HG03108 (cell line): Measurements from ENCODE around the gene CARMIL1.

Source experiments
- ATAC-seq: cut with Tn5 transposase; IDR thresholded peaks from one replicate; pipeline ENCODE4 v1.9.1; 2021; ENCODE audit warnings: moderate library complexity; ENCODE audit not compliant: unreplicated experiment

Gene CARMIL1

DNA sequence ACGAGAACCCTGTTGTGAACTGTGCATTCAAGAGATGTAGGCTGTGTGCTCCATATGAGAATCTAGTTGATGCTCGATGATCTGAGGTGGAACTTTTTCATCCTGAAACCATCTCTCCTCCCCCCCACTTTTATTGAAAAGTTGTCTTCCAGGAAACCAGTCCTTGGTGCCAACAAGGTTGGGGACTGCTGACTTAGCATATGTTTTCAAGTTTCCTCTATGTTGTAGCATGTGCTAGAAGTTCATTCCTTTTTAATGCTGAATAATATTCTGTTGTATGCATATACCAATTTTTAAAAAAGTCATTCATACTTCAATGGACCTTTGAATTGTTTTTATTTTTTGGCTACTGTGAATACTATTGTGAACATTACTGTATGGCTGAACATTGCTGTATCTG is 27.2 kb downstream of the CARMIL1 start:
- no peak for ATAC-seq

DNA sequence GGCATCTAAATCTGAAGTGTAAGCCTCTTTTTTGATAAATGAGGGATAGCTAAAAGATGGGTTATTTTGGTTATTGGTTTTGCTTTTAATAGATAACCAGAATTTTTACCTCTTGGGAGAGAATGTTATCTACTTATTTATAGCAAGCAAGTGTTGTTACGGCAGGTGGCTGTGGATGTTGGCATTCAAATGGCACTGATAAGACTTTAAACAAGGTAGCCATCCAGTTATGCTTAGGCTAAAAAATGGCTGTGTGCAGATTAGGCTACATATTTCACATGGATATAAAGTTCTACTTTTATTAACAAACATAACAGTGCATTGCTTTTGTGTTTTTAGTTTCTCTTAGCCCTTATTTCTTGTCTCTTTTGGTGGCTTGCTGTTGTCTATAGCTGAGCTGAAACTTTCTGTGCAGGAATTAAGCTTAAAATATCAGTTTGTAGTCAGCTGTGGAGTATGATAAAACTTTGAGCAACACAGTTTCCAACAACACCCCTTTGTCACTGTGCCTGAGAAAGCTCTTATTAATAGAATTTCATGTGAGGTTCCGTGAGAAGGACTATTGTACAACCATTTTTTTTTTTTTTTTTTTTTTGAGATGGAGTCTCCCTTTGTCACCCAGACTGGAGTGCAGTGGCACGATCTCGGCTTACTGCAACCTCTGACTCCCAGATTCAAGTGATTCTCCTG is 28.8 kb downstream of the CARMIL1 start:
- no peak for ATAC-seq

GRCh38 chr6:25309886-25310285 is 30.7 kb downstream of the CARMIL1 start:
- no peak for ATAC-seq

- no peak for ATAC-seq
These were observed 32.2 kb downstream of the CARMIL1 start for GRCh38 chr6:25311331-25311840.

DNA sequence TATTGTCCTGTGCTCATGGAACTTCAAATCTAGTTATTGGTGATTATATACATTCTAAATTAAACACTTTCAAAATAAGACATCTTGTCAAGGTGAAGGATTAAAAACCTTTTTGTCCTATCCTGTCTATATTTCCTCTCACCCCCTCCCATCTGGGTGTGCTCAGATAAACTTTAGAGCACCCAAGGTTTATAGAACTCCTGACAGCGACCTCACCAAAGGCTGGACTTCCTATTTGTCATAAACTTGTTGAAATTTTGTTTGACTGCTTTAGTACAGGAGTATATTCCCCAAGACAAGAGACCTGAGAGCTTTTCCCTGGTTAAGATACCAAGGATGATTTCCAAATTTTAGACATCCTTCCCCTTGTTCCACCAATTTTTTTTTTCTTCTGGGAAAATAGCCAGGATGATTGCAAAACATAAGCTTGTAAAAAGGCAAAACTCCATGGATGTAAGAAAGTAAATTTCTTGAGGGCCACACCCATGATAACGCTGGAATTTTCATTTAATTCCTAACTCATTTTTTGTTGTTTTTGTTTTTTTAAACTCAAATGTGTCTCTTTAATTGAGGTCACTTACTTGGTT is 33.0 kb downstream of the CARMIL1 start:
- no peak for ATAC-seq

DNA sequence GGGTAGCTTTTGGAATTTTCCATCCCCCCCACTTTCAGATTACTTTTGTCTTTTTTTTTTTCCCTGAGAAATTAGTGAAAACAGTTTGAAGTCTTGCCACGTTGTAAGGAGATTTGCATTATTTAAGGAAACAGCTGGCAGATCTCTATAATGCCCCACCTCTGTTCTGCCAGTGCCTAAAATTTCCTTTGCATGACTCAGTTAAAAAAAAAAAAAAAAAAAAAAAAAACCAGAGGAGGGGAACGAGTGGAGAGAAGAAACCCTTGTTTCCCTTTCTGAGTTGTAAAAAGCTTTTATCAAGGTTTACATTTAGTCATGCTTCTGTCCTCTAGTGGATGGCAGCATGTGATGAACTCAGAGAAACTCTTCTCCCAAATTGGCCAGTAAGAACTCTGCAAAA is 33.5 kb downstream of the CARMIL1 start:
- ATAC-seq = no peak

- no peak for ATAC-seq
These were observed 35.5 kb downstream of the CARMIL1 start for GRCh38 chr6:25314509-25315175.

DNA sequence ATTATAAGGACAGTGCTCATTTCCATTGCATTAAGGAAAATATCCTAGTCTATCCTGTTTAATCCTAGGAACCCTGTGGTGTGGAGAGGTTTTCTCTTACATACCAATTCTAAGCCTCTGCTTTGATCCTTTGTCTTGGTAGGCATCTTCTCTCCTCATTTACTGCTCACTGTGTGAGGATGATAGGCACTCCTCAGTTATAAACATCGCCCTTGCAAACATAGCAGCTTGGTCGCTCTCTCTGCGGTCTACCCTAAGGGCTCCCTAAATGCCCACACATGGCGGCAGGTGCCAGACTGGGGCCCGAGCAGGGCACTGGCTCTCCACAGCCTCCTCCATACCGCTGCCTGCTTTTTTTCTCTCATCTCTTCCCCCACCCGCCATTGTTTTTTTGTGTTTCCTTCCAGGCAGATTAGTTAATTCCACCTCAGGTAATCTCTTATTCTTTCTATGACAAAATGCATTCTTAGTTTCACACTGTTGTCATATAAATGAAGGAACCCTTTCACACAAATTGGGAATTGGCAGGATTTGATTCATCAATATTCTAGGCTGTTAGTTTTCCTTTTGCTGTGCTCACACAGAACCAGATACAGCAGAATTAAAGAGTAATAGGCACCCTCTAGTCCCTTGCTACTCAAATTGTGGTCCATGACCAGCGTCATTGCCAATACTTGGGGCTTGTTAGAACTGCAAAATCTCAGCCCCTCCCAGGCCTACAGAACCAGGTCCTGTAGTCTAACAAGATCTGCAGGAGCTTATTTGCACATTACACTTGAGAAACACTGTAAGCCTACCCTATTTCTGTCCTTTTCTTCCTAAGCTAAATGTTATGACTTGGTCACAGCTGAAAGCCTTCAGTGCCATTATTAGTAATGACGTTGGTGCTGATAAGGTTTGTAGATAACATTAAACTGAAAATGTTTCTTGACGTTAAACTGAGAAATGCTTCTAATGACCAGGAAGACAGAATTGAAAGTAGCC is 36.3 kb downstream of the CARMIL1 start:
- ATAC-seq = no peak

- no peak for ATAC-seq
These were observed 37.5 kb downstream of the CARMIL1 start for GRCh38 chr6:25316626-25317025.

DNA sequence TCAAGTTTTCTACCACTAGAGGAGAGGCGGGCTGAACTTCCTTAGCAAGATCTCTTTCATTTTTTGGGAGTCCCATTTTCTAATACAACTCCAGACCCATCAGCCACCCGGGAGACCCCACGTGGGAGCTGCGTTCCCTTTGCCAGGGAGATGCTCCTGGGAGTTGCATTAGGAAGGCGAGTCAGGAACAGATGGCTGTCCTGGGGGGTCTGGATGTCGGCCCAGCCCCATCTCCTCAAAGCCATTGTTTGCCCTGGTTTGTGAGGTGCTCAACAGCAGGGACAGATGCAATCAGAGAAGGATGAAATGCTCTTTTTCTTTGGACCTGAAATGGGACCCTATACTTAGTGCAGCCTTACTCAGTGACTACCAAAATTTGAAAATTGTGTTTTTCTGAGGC is 39.4 kb downstream of the CARMIL1 start:
- ATAC-seq = no peak

- ATAC-seq = no peak
These were observed 41.3 kb downstream of the CARMIL1 start for GRCh38 chr6:25320459-25320858.

- no peak for ATAC-seq
These were observed 43.5 kb downstream of the CARMIL1 start for GRCh38 chr6:25322692-25323091.

DNA sequence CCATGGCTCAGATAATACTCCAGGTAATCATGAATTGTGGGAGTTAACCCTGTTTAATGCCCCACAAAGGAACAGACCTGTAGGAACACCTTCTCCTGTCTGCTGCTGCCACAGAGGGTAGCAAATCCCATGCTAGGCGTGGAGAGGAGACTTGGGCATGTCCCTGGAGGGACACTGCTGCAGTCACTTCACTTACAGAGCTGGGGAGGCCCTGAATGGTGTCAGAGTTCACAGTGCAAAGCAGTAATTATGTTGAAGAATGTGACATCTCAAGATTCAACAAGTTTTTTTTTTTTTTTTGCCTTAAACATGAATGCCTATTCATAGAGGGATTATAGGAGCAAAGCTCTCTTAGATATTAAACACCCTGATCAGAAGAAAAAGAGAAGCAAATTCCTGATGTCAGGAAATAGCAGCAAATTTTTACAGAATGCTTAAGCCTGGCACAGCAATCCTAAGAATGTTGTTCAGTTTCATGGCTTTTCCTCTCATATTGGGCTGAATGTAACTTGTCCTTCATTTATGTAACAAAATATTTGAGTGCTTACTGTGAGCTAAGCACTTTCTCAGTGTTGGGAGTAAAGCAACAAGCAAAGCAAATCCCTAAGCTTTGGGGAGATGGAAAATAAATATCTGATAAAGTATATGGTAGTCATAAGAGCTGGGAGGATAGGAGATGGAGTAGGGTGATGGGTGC is 45.0 kb downstream of the CARMIL1 start:
- ATAC-seq = no peak

DNA sequence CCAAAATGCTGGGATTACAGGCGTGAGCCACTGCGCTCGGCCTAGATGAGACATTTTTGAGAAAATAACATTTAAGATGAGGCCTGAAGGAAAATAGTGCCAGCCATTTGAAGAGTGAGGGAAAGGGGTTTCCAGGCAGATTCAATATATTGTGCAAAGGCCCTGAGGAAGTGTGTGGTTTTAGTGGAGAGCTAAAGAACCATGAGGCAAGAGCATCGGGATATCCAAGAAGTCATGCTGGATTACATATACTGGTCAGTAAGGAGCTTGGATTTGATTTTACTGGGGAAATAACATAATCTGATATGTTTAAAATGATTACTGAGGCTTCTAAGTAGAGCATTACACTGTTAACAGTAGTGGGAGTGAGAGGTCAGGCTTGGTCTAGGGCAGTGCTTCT is 47.0 kb downstream of the CARMIL1 start:
- ATAC-seq = no peak

DNA sequence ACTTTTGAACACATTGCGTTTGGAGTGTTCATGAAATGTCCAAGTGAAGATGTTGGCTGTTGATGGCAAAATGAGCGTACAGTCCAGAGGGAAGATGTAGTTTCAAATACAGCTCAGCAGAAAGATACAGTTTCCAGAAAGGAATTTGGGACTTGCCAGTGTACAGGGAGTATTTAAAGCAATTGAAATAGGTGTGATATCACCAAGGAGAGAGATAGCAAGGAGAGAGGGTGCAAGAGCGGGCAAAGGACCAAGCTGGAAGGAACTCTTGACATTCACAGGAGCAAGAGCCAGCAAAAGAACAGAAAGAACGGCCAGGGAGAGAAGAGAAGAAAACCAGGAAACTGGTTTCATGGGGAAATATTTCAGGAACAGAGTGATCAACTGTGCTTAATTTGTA is 47.8 kb downstream of the CARMIL1 start:
- no peak for ATAC-seq

GRCh38 chr6:25327432-25327831 is 48.3 kb downstream of the CARMIL1 start:
- ATAC-seq = no peak

DNA sequence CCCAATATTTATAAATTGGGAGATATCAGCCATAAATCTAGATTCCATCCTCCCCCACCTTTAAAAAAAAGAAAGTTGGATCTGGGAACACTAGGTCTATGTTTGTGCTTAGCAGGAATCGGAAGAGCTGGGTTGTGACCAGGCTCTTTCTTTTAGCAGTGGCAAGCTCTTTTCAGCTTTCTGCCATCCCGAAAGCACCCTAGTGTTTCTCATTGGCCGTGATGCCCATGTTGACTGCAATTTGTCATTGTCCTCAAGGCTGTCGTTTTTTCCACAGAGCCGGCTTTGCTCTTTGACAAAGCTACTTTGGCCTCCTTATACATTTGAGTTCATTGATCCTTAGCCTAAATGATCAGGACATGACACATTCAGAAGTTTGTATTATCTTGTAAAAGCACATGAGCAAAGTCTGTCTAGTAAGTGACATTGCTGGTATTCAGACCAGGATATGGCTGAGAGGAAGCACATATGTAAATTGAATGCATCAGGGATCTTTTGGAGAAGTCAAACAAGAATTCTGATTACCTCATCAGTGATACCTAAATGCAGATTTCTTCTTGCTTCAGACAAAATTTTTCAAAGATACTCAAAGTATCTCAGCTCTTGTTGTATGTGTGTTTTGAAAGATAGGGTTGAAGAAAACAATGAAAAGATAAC is 50.1 kb downstream of the CARMIL1 start:
- ATAC-seq = no peak

- ATAC-seq = no peak
These were observed 50.8 kb downstream of the CARMIL1 start for GRCh38 chr6:25329982-25330381.

GRCh38 chr6:25330796-25331685 is 51.9 kb downstream of the CARMIL1 start:
- ATAC-seq = no peak
